ENCODE results near the gene EIF4G1. TPM values are rescaled to one million over a fixed set of nuclear protein-coding genes. Genes with fewer than 3 reads are reported as not detected.
A peak's percentile ranks its signal among the peaks of the same experiment; 100 is the strongest.

The EIF4G1 gene
- total RNA-seq, 1 donor from 2014 or later: 192 TPM

DNA sequence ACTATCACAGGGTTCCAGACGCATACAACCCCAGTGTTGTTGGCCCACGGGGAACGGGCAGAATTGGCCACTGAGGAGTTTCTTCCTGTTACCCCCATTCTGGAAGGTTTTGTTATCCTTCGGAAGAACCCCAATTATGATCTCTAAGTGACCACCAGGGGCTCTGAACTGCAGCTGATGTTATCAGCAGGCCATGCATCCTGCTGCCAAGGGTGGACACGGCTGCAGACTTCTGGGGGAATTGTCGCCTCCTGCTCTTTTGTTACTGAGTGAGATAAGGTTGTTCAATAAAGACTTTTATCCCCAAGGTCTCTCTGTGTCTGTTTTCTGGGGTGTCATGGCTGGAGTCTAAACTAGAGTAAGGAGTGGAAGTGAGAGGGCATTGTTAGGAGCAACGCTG lies 5.7 kb upstream of the EIF4G1 start:
- H3K27ac ChIP-seq: no peak overlapping the region
- no peaks in the 10 kb centered on the region for H3K27me3 ChIP-seq
- no peaks in the 10 kb centered on the region for H3K9me3 ChIP-seq
- peaks cover 0 to under 1% of the 10 kb centered on the region in 2 donors for H3K4me1 ChIP-seq
- intact Hi-C loops (cut with DNase I): no loop called here
- peaks cover 53 to 55% of the 10 kb centered on the region in 2 donors for H3K36me3 ChIP-seq
- no peak for DNase-seq (ENCODE audit: low spot score in 2 of 2)
- TF ChIP-seq, protein P1, sequence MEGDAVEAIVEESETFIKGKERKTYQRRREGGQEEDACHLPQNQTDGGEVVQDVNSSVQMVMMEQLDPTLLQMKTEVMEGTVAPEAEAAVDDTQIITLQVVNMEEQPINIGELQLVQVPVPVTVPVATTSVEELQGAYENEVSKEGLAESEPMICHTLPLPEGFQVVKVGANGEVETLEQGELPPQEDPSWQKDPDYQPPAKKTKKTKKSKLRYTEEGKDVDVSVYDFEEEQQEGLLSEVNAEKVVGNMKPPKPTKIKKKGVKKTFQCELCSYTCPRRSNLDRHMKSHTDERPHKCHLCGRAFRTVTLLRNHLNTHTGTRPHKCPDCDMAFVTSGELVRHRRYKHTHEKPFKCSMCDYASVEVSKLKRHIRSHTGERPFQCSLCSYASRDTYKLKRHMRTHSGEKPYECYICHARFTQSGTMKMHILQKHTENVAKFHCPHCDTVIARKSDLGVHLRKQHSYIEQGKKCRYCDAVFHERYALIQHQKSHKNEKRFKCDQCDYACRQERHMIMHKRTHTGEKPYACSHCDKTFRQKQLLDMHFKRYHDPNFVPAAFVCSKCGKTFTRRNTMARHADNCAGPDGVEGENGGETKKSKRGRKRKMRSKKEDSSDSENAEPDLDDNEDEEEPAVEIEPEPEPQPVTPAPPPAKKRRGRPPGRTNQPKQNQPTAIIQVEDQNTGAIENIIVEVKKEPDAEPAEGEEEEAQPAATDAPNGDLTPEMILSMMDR (IDR thresholded peaks at IDR 0.05): no peak
- no peak overlapping the region for H3K4me3 ChIP-seq

GRCh38 chr3:184311633-184312032 lies 2.8 kb upstream of the EIF4G1 start:
- H3K36me3 ChIP-seq: peaks cover 27 to 34% of the 10 kb centered on the region in 2 donors
- no peaks in the 10 kb centered on the region for H3K27me3 ChIP-seq
- H3K4me1 ChIP-seq: peaks cover 9 to 16% of the 10 kb centered on the region in 2 donors
- TF ChIP-seq, protein P1 (IDR thresholded peaks at IDR 0.05): no peak
- H3K27ac ChIP-seq: no peak overlapping the region
- no peaks in the 10 kb centered on the region for H3K9me3 ChIP-seq
- intact Hi-C loops (cut with DNase I): loop anchor here (10.0 kb wide), 1 partner anchor 973 kb away; no protein-coding TSS in a partner anchor
- DNase-seq (ENCODE audit: low spot score in 2 of 2): no peak
- no peak overlapping the region for H3K4me3 ChIP-seq

- Histone ChIP-seq H3K36me3 (peaks cover 9 to 20% of the 10 kb centered on the region in 2 donors), H3K27me3 (no peaks in the 10 kb centered on the region), H3K4me3 (peak overlapping the region; percentile 76 to 79), H3K4me1 (peaks cover 21 to 39% of the 10 kb centered on the region in 2 donors), H3K9me3 (no peaks in the 10 kb centered on the region), H3K27ac (peak overlapping the region; percentile 95 to 98)
- TF ChIP-seq, protein P1 (IDR thresholded peaks at IDR 0.05): no peak
- DNase-seq (ENCODE audit: low spot score in 2 of 2): peak; percentile 46 to 91
- intact Hi-C loops (cut with DNase I): loop anchor here (1.0 to 10.0 kb wide), 6 partner anchors 16 to 970 kb away; partner anchors contain the start of genes ALG3, AP2M1, EEF1AKMT4 and FAM131A
Measured at GRCh38 chr3:184314700-184315542, 515 bp downstream of the EIF4G1 start.

DNA sequence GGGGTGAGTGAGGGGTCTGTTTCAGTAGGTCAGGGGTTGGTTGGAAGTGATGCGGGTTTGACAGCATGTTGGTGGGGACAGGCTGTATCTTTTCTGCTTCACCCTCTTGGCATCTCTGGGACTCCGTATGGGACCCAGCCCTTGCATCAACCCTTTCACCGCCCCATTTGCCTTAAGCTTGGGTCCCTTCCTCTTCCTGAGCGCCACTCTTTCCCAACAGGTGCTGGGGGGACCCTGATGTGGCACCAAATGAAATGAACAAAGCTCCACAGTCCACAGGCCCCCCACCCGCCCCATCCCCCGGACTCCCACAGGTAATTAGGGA lies 1.1 kb downstream of the EIF4G1 start:
- Histone ChIP-seq H3K9me3 (no peaks in the 10 kb centered on the region), H3K4me1 (peaks cover 25 to 43% of the 10 kb centered on the region in 2 donors), H3K27me3 (no peaks in the 10 kb centered on the region), H3K27ac (peak overlapping the region; percentile 95 to 98), H3K4me3 (peak overlapping the region; percentile 76 to 79), H3K36me3 (peaks cover 12 to 21% of the 10 kb centered on the region in 2 donors)
- TF ChIP-seq, protein P1 (IDR thresholded peaks at IDR 0.05): no peak
- no peak for DNase-seq (ENCODE audit: low spot score in 2 of 2)
- intact Hi-C loops (cut with DNase I): loop anchor here (1.0 to 10.0 kb wide), 3 partner anchors 47 to 969 kb away; partner anchors contain the start of genes ALG3 and EEF1AKMT4

DNA sequence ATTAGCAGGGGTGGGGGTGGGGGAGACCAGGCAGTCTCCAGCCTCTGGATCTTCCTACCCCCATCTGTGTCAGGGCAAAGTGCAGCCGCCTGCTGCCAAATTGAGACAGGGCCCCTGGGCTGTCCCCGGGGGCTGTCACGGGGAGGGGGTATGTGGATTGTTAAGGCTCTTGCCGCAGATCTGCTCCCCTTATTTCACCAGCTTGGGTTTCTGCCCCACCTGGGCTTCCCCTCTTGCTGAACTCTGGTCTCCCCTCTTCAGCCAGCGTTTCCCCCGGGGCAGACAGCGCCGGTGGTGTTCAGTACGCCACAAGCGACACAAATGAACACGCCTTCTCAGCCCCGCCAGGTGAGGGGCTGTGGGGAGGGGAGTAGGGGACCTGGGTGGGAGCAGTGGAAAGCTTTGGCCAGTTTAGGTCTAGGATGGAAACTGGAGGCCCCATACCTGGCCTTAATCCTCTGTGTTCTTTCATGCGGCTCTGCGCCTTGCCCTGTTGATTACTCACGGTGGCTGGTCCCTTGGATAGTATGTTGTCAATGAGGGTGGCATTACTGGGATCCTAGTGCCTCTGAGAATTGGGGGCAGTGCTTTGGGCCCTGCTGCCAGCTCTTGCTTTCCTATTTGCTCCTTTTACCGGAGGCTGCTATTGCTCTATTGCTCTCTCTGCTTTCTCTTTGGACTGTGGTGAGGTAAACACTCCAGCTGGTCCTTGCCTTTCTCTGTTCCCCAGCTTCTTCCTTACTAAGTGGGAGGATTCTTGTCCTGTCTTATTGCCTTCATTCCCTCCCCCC lies 1.7 kb downstream of the EIF4G1 start:
- peak overlapping the region; percentile 95 to 98 for H3K27ac ChIP-seq
- peaks cover 17 to 27% of the 10 kb centered on the region in 2 donors for H3K36me3 ChIP-seq
- TF ChIP-seq, protein P1 (IDR thresholded peaks at IDR 0.05): no peak
- no peaks in the 10 kb centered on the region for H3K27me3 ChIP-seq
- H3K9me3 ChIP-seq: no peaks in the 10 kb centered on the region
- intact Hi-C loops (cut with DNase I): loop anchor here (1.0 to 10.0 kb wide), 3 partner anchors 46 to 969 kb away; partner anchors contain the start of genes ALG3 and EEF1AKMT4
- peak overlapping the region; percentile 76 to 79 for H3K4me3 ChIP-seq
- no peak for DNase-seq (ENCODE audit: low spot score in 2 of 2)
- peaks cover 30 to 48% of the 10 kb centered on the region in 2 donors for H3K4me1 ChIP-seq
